K562 (cell line): ENCODE results near the gene SPINK8. TPM values are rescaled to one million over a fixed set of nuclear protein-coding genes. Genes with fewer than 3 reads are reported as not detected.
A peak's percentile ranks its signal among the peaks of the same experiment; 100 is the strongest.

Source experiments
- ATAC-seq: fragments of 200-7000 bp; cut with Tn5 transposase; 3 replicates; pipeline ENCODE4 v1.9.1; 2020; ENCODE audit warnings: moderate library complexity
- BruUV-seq: library from RNA; stranded (reverse); fragments of 400-500 nt; replicated peaks from 2 replicates; lab custom pipeline; 2021; lab: Mats Ljungman, UMichigan
- CTCF ChIA-PET: fragments of 300-600 bp; formaldehyde crosslinking; extraction: SDS; loops from one replicate; lab custom pipeline; 2021; ENCODE audit warnings: low intra/inter-chr PET ratio; lab: Yijun Ruan, JAX
- POLR2A ChIA-PET: fragments of 300-600, 350-650 bp; sonication (Branson Sonifier 250); formaldehyde crosslinking; extraction: SDS; loops from one replicate; lab custom pipeline; 2021; ENCODE audit warnings: antibody characterized with exemption, inconsistent platforms; lab: Yijun Ruan, JAX
- DNase-seq, 4 experiments: peaks; one replicate each; pipeline versions ENCODE4 v3.0.0 to v3.0.0-alpha.2; 2011 to 2018; ENCODE audit warnings: low spot score in 3 of 4, mixed read lengths in 3 of 4; ENCODE audit errors: extremely low read depth in 1 of 4
- FAIRE-seq: peaks from 2 replicates; lab custom pipeline; 2011; peaks lifted over from hg19 to GRCh38; lab: Jason Lieb, UNC
- H2AFZ ChIP-seq: 2 replicates; pipeline ENCODE4 v1.6.0; 2011; ENCODE audit warnings: low read depth, low read length, control low read depth, inconsistent platforms
- H3K27ac ChIP-seq: fragments of 200-600 bp; 3 replicates; pipeline ENCODE4 v1.8.0; 2011; ENCODE audit warnings: low read depth, mild to moderate bottlenecking, control low read depth, inconsistent platforms, low read length, moderate library complexity, mixed read lengths; ENCODE audit errors: extremely low read depth
- H3K27me3 ChIP-seq, 2 experiments: fragments of 300-600 bp in 1 of 2; 2 replicates in 1 of 2; 3 replicates in 1 of 2; pipeline versions ENCODE4 v1.6.0 to v1.8.0; 2011; ENCODE audit warnings: inconsistent platforms in 2 of 2, low read length in 2 of 2, mild to moderate bottlenecking in 1 of 2, mixed read lengths in 1 of 2, moderate library complexity in 1 of 2; ENCODE audit not compliant: control insufficient read depth in 2 of 2, insufficient read depth in 2 of 2
- H3K36me3 ChIP-seq: fragments of 300-600 bp; 3 replicates; pipeline ENCODE4 v1.8.0; 2011; ENCODE audit warnings: mild to moderate bottlenecking, low read length, inconsistent platforms; ENCODE audit not compliant: control insufficient read depth, insufficient read depth
- H3K4me1 ChIP-seq, 2 experiments: fragments of 200-600 bp in 1 of 2; replicated peaks in 1 of 2; 2 replicates in 1 of 2; 3 replicates in 1 of 2; pipeline versions ENCODE4 v1.5.1 to v1.8.0; 2011; ENCODE audit warnings: inconsistent platforms in 2 of 2, low read length in 2 of 2, mild to moderate bottlenecking in 1 of 2, mixed read lengths in 1 of 2, moderate library complexity in 1 of 2; ENCODE audit not compliant: control insufficient read depth in 2 of 2, insufficient read depth in 2 of 2
- H3K4me2 ChIP-seq: 2 replicates; pipeline ENCODE4 v1.6.1; 2011; ENCODE audit warnings: low read length, control low read depth, inconsistent platforms, mixed read lengths; ENCODE audit not compliant: insufficient read depth
- H3K4me3 ChIP-seq: fragments of 200-600 bp; sonication (generic), shearing (Covaris generic); 2 replicates; pipeline ENCODE4 v1.5.1; 2016; ENCODE audit warnings: control low read depth, inconsistent platforms
- H3K79me2 ChIP-seq: fragments of 200-600 bp; 3 replicates; pipeline ENCODE4 v1.8.0; 2011; ENCODE audit warnings: low read length, inconsistent platforms; ENCODE audit not compliant: control insufficient read depth, insufficient read depth
- H3K9ac ChIP-seq, 2 experiments: 2 replicates each; pipeline versions ENCODE4 v1.6.0 to v1.6.1; 2011; ENCODE audit warnings: low read depth in 2 of 2, low read length in 2 of 2, control low read depth in 1 of 2, inconsistent platforms in 1 of 2, mild to moderate bottlenecking in 1 of 2, mixed read lengths in 1 of 2; ENCODE audit not compliant: insufficient read depth in 1 of 2
- H3K9me1 ChIP-seq: one replicate; pipeline ENCODE4 v1.6.0; 2011; ENCODE audit warnings: inconsistent platforms, mild to moderate bottlenecking, low read length, moderate library complexity; ENCODE audit not compliant: control insufficient read depth, insufficient read depth
- H3K9me3 ChIP-seq: replicated peaks from 2 replicates; pipeline ENCODE4 v1.5.1; 2011; ENCODE audit warnings: low read depth, low read length, inconsistent platforms; ENCODE audit not compliant: control insufficient read depth, insufficient read depth
- H4K20me1 ChIP-seq: replicated peaks from 2 replicates; pipeline ENCODE4 v1.6.1; 2011; ENCODE audit warnings: low read length, inconsistent platforms, mixed read lengths; ENCODE audit not compliant: control insufficient read depth, insufficient read depth
- C11orf30 ChIP-seq: fragments of 450-650 bp; IDR thresholded peaks from 2 replicates; pipeline ENCODE4 v1.6.1; 2016; ENCODE audit warnings: low read depth, mild to moderate bottlenecking
- ERF ChIP-seq: fragments of 450-650 bp; formaldehyde crosslinking; IDR thresholded peaks from 2 replicates; pipeline ENCODE4 v1.4.0; 2020; ENCODE audit warnings: mild to moderate bottlenecking, mixed read lengths
- HSF4 ChIP-seq: fragments of 250-450 bp; sonication (Bioruptor Pico); IDR thresholded peaks from 2 replicates; pipeline ENCODE4 v2.1.2; 2022; ENCODE audit warnings: mild to moderate bottlenecking, moderate library complexity, borderline replicate concordance
- JUN ChIP-seq, 2 experiments: sonication (generic) in 1 of 2; formaldehyde crosslinking in 1 of 2; IDR thresholded peaks; 2 replicates each; pipeline versions ENCODE4 v1.6.1 to v1.8.0; 2012 to 2022; ENCODE audit warnings: borderline replicate concordance in 2 of 2, mild to moderate bottlenecking in 2 of 2, improper control_type of control experiment in 1 of 2, low read depth in 1 of 2, low read length in 1 of 2, missing genetic modification reagents in 1 of 2
- MED1 ChIP-seq: sonication (generic); formaldehyde crosslinking; IDR thresholded peaks from 2 replicates; pipeline ENCODE4 v1.8.1; 2023; ENCODE audit warnings: missing genetic modification reagents, borderline replicate concordance
- PTRF ChIP-seq: fragments of 450-650 bp; IDR thresholded peaks from 2 replicates; pipeline ENCODE4 v1.6.1; 2016; ENCODE audit warnings: mild to moderate bottlenecking, missing genetic modification characterization, missing compliant biosample characterization
- SREBF2 ChIP-seq: sonication (generic); formaldehyde crosslinking; IDR thresholded peaks from 2 replicates; pipeline ENCODE4 v1.4.0; 2020; ENCODE audit warnings: mild to moderate bottlenecking, missing genetic modification reagents
- YY1 ChIP-seq, 3 experiments: IDR thresholded peaks; 2 replicates each; pipeline ENCODE4 v1.6.1; 2011; ENCODE audit warnings: low read length in 2 of 3, mild to moderate bottlenecking in 2 of 3, moderate library complexity in 2 of 3, borderline replicate concordance in 1 of 3, control low read depth in 1 of 3, low read depth in 1 of 3; ENCODE audit not compliant: insufficient read depth in 3 of 3, insufficient replicate concordance in 2 of 3, control insufficient read depth in 1 of 3, insufficient read length in 1 of 3; ENCODE audit errors: extremely low read depth in 1 of 3
- ZNF316 ChIP-seq: fragments of 450-650 bp; IDR thresholded peaks from 2 replicates; pipeline ENCODE4 v1.6.1; 2016
- WGBS: fragments of 100-300 bp; shearing (Covaris generic); methylation state at CpG from one replicate; pipeline ENCODE4 v1.1.6; 2016; ENCODE audit warnings: low coverage, mixed read lengths; ENCODE audit not compliant: insufficient coverage; ENCODE audit errors: missing lambda C conversion rate; 5-methylcytosine and 5-hydroxymethylcytosine counted together
- in situ Hi-C: fragments of 300-500 bp; cut with MboI; formaldehyde crosslinking; loops from 4 replicates; pipeline ENCODE4 v1.15.0; 2018; ENCODE audit warnings: inconsistent platforms, mixed read lengths
- intact Hi-C: fragments of 100-400 bp; cut with micrococcal nuclease; formaldehyde crosslinking; loops from 2 replicates; pipeline ENCODE4 v1.14.2; 2022
- polyA plus RNA-seq, 8 experiments: library from polyadenylated mRNA; depleted of rRNA in 4 of 8; stranded (reverse) in 5 of 8; unstranded in 3 of 8; fragments of >200 nt; fragmentation: Nextera tagmentation in 2 of 8; fragmentation: Illumina TruSeq in 1 of 8; extraction: Ambion mirVana in 2 of 8; extraction: Trizol in 1 of 8; gene quantifications; 2 replicates each; pipeline versions ENCODE4 v1.2.1 to v1.2.3, GENCODE V29; 2011 to 2014; ENCODE audit warnings: inconsistent platforms in 1 of 8, missing spikeins in 1 of 8
- total RNA-seq, 7 experiments: library from RNA; depleted of rRNA in 6 of 7; stranded (reverse); fragments of >200 nt in 6 of 7; fragmentation: Illumina TruSeq in 2 of 7; extraction: Trizol in 2 of 7; gene quantifications; 2 replicates each; pipeline versions ENCODE4 v1.2.1 to v1.2.3, GENCODE V29; 2011 to 2021; ENCODE audit warnings: low replicate concordance in 1 of 7
- TF ChIP-seq, protein P1 (sequence below): sonication (generic); formaldehyde crosslinking; IDR thresholded peaks from 2 replicates; pipeline ENCODE4 v1.8.1; 2022; ENCODE audit warnings: missing genetic modification reagents
- TF ChIP-seq, protein P2 (sequence below), 2 experiments: fragments of 450-650 bp in 1 of 2; IDR thresholded peaks; 2 replicates each; pipeline ENCODE4 v1.6.1; 2011 to 2017; ENCODE audit warnings: low read depth in 2 of 2, antibody characterized with exemption in 1 of 2, borderline replicate concordance in 1 of 2, low read length in 1 of 2, mild to moderate bottlenecking in 1 of 2, mixed read lengths in 1 of 2; ENCODE audit not compliant: control insufficient read depth in 1 of 2

The SPINK8 gene
- total and polyA plus RNA-seq, 9 of the 15 experiments (the other 6 are each of a cell fraction or from before 2014, with no cell fraction given): not detected

DNA sequence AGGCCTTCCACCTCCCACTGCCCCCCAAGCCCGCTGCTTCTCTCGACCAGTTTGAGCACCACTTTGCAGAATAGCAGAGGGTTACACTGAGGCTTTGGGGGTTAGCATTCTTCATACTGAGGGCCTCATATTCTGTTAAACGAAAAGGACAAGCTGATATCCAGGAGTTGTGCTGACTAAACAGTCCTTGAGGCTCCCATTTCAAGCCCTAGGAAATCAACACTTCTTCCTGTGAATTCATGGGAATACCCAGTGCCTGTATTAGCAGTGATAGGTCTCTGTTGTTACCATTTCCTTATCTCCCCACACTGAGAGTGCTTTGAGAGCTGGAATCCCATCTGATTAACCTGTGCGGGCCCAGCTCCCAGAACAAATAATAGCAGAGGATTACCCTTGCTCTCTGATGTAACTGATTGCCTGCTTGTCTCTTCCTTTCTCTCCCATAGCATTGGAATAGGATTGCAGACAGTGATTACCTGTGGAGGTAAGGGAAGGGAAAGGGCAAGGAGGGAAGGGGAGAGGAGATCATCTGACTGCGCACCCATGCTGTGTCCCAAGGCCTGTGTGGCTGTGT, 39.5 kb upstream of the SPINK8 start:
- Histone ChIP-seq H3K27me3 (no peaks in the 10 kb centered on the region; a peak in 1 of 5 replicates), H3K9me1 (no peaks in the 10 kb centered on the region), H3K9me3 (no peaks in the 10 kb centered on the region), H3K27ac (no peak overlapping the region), H2AFZ (no peak overlapping the region), H3K9ac (peak overlapping the region in 1 of 2 experiments; percentile 20; a peak in 1 of 4 replicates), H3K4me1 (no peaks in the 10 kb centered on the region; a peak in 1 of 5 replicates), H3K79me2 (no peaks in the 10 kb centered on the region), H3K36me3 (no peaks in the 10 kb centered on the region), H4K20me1 (no peaks in the 10 kb centered on the region), H3K4me3 (no peak overlapping the region), H3K4me2 (no peak overlapping the region)
- no peak for DNase-seq
- no peak for FAIRE-seq
- BruUV-seq: no TSS peak
- ChIA-PET POLR2A (interaction anchor here (0.7 to 1.6 kb wide), 2 partner anchors 9 to 20 kb away, joined by 3 to 4 read pairs; no protein-coding TSS in a partner anchor), CTCF (no interaction called here)
- in situ Hi-C loops (no loop called here), intact Hi-C loops (no loop called here)
- TF ChIP-seq, protein P1, sequence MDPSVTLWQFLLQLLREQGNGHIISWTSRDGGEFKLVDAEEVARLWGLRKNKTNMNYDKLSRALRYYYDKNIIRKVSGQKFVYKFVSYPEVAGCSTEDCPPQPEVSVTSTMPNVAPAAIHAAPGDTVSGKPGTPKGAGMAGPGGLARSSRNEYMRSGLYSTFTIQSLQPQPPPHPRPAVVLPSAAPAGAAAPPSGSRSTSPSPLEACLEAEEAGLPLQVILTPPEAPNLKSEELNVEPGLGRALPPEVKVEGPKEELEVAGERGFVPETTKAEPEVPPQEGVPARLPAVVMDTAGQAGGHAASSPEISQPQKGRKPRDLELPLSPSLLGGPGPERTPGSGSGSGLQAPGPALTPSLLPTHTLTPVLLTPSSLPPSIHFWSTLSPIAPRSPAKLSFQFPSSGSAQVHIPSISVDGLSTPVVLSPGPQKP (CRISPR knock-in tag): no peak
- TF ChIP-seq C11orf30 (peak; percentile 38; the same call in 1 of the 2 replicates), ERF (CRISPR knock-in tag) (no peak), YY1 (IDR thresholded peaks at IDR 0.05; ENCODE audit: borderline replicate concordance in 1 of 3, control insufficient read depth in 1 of 3, extremely low read depth in 1 of 3, insufficient read depth in 3 of 3, insufficient read length in 1 of 3, insufficient replicate concordance in 2 of 3, low read depth in 1 of 3, low read length in 2 of 3) (no peak), ZNF316 (peak; percentile 57), SREBF2 (CRISPR knock-in tag) (no peak), HSF4 (CRISPR knock-in tag) (no peak), JUN (IDR thresholded peaks at IDR 0.05; ENCODE audit: borderline replicate concordance, low read depth, low read length) (no peak), JUN (CRISPR knock-in tag; IDR thresholded peaks at IDR 0.05; ENCODE audit: borderline replicate concordance) (no peak), MED1 (CRISPR knock-in tag) (no peak), PTRF (tag) (no peak)
- TF ChIP-seq, protein P2, sequence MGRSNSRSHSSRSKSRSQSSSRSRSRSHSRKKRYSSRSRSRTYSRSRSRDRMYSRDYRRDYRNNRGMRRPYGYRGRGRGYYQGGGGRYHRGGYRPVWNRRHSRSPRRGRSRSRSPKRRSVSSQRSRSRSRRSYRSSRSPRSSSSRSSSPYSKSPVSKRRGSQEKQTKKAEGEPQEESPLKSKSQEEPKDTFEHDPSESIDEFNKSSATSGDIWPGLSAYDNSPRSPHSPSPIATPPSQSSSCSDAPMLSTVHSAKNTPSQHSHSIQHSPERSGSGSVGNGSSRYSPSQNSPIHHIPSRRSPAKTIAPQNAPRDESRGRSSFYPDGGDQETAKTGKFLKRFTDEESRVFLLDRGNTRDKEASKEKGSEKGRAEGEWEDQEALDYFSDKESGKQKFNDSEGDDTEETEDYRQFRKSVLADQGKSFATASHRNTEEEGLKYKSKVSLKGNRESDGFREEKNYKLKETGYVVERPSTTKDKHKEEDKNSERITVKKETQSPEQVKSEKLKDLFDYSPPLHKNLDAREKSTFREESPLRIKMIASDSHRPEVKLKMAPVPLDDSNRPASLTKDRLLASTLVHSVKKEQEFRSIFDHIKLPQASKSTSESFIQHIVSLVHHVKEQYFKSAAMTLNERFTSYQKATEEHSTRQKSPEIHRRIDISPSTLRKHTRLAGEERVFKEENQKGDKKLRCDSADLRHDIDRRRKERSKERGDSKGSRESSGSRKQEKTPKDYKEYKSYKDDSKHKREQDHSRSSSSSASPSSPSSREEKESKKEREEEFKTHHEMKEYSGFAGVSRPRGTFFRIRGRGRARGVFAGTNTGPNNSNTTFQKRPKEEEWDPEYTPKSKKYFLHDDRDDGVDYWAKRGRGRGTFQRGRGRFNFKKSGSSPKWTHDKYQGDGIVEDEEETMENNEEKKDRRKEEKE (IDR thresholded peaks at IDR 0.05; ENCODE audit: borderline replicate concordance in 1 of 2, control insufficient read depth in 1 of 2, low read depth in 2 of 2, low read length in 1 of 2): no peak
- no peak for ATAC-seq
- 11% methylated on average over 3 of the region's 5 CpGs for WGBS
